ENCODE data around the gene ZMYND12.

Gene ZMYND12

DNA sequence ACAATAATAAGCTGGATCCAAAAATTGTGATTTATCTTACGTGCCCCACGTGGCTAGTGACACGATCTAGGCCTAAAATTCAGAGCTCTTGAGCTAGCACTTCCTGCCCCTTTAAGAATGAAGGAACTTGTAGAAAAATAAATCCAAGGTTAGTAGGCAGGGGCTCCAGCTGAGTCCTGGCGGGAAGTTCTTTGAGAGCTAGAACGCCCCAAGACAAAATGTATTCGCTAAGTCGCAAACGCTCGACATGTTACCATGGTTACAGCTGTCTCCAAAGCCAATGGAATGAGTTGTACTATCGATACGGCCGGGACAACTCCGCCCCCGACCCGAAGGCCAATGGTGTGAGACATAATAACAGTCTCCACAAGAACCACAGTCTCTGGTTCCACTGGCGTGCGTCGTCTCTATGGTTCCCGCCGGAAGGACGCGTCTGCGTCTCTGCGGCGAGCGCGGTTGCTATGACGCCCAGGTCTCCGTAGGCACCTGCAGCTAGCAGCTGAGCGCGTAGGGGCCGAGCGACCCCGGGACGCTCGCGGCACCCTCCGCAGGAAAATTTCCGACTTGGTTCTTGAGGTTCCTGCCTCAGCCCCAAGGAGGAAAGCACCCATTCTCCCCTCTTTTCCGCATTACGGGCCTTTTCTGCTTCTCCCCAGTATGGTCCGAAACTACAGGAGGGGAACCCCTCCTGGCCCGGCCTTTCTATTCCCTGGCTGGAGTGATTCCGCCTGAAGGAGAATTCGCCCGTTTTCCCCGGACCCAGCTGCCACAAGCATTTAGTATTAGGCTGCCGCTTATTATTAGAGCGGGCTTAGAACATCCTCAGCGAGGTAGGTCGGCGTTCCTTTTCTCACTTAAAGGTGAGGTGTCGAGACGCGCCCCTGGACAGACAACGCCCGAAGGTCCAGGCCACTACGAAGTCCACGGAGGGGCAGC is 7.3 kb upstream of the ZMYND12 start, which contains the start of gene CCDC30:
Gene CCDC30 (plus strand): TSS at position 459 of the 936 bp plus-strand sequence. CDS start 17,266 bp downstream, outside the sequence.
- peak within 1 kb of the TSS; percentile 1; the same call in 1 of the 2 replicates for H3K27ac ChIP-seq
- no peak for TF ChIP-seq ZFX (IDR thresholded peaks at IDR 0.05)
- TF ChIP-seq, protein P1, sequence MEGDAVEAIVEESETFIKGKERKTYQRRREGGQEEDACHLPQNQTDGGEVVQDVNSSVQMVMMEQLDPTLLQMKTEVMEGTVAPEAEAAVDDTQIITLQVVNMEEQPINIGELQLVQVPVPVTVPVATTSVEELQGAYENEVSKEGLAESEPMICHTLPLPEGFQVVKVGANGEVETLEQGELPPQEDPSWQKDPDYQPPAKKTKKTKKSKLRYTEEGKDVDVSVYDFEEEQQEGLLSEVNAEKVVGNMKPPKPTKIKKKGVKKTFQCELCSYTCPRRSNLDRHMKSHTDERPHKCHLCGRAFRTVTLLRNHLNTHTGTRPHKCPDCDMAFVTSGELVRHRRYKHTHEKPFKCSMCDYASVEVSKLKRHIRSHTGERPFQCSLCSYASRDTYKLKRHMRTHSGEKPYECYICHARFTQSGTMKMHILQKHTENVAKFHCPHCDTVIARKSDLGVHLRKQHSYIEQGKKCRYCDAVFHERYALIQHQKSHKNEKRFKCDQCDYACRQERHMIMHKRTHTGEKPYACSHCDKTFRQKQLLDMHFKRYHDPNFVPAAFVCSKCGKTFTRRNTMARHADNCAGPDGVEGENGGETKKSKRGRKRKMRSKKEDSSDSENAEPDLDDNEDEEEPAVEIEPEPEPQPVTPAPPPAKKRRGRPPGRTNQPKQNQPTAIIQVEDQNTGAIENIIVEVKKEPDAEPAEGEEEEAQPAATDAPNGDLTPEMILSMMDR (conservative IDR thresholded peaks at IDR 0.05) = no peak

DNA sequence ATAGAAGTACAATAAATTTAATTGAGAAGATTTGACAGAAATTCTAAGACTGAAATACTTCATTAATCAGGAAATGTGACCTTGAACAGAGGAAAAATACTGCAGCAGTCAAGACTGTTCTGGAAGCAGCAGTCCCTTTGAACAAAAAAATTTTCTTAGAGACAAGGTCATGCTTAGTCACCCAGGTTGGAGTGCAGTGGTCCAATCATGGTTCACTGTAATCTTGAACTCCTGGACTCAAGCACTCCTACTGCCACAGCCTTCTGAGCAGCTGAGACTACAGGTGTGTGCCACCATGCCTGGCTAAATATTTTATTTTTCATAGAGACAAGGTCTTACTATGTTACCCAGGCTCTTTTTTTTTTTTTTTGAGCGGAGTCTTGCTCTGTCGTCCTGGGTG is 5.4 kb upstream of the ZMYND12 start:
- no peak overlapping the region for H3K27ac ChIP-seq

DNA sequence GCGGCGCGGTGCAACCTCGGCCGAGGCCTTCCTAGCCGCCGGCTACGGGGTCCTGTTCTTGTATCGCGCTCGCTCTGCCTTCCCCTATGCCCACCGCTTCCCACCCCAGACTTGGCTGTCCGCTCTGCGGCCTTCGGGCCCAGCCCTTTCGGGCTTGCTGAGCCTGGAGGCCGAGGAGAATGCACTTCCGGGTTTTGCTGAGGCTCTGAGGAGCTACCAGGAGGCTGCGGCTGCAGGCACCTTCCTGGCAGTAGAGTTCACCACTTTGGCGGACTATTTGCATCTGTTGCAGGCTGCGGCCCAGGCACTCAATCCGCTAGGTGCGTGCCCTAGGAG is 900 bp upstream of the ZMYND12 start:
- TF ChIP-seq, protein P1 (conservative IDR thresholded peaks at IDR 0.05) = no peak
- TF ChIP-seq ZFX (IDR thresholded peaks at IDR 0.05) = peak; percentile 95
- H3K27ac ChIP-seq = peak overlapping the region; percentile 97

More for the DNA sequence above, 5.4 kb upstream of the ZMYND12 start:
- TF ChIP-seq ZFX (IDR thresholded peaks at IDR 0.05) = no peak
- TF ChIP-seq, protein P1 (conservative IDR thresholded peaks at IDR 0.05) = no peak

DNA sequence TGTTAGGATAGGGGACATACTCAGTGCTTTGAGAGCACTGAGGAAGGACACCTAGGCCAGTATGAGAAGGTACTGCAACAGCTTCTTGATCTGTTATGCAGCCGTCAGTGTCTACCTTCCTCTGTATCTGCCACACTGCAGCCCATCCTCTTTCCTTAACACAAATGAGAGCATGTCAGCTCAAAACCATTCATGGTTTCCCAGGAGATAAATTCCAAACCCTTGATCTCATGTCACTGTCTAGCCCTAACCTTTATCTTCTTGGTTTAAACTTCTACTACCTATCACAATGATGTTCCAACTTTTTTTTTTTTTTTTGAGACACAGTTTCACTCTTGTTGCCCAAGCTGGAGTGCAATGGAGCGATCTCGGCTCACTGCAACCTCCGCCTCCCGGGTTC is 1.4 kb downstream of the ZMYND12 start:
- no peak for TF ChIP-seq ZFX (IDR thresholded peaks at IDR 0.05)
- TF ChIP-seq, protein P1 (conservative IDR thresholded peaks at IDR 0.05) = no peak
- no peak overlapping the region for H3K27ac ChIP-seq

DNA sequence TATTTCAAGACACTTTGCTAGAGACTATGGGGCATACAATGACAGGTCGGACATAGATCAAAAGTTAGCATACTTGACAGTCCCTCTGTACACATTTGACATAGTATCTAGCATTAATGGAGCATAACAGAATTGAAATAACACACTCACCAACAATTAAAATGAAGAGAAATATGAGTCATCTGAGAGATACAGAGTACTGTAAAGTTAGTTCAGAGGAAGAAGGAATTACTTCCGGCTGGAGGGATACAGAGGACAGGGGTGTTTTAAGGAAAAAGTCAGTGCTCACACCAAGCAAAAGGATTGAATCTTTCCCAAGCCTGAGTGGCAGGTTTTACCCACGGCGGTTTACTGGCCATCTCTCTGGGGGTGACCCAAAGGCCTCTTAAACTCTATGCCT is 2.4 kb downstream of the ZMYND12 start:
- no peak for TF ChIP-seq ZFX (IDR thresholded peaks at IDR 0.05)
- TF ChIP-seq, protein P1 (conservative IDR thresholded peaks at IDR 0.05) = no peak

DNA sequence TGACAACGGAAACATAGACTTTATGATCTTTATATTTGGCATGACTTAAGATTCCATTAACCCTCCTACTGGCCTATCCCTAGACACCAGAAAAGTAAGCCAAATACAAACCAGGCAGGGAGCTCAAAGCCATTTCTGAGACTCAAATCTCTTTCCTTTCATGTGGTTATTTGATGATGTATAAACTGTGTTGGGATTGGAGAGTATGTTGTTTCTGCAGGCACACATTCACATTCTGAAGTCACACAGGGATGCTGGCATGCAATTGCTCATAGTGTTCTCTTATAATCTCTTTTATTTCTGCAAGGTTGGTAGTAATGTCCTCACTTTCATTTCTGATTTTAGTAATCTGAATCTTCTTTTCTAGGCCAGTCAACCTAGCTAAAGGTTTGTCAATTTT is 5.8 kb downstream of the ZMYND12 start:
- no peak overlapping the region for H3K27ac ChIP-seq
- no peak for TF ChIP-seq ZFX (IDR thresholded peaks at IDR 0.05)
- TF ChIP-seq, protein P1 (conservative IDR thresholded peaks at IDR 0.05) = no peak

More for the DNA sequence above, 2.4 kb downstream of the ZMYND12 start:
- H3K27ac ChIP-seq = no peak overlapping the region

DNA sequence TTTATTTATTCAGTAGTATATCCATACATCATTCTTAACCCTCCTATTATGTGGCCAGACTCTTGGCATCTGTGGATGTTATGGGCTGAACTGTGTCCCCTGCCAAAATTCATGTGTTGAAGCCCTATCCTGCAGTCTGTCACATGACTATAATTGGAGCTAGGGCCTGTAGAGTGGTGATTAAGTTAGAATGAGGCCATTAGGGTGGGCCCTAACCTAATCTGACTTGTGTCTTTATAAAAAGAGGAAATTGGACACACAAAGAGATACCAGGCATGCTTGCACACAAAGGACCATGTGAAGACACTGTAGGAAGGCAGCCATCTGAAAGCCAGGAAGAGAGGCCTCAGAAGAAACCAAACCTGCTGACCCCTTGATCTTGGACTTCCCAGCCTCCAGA is 6.6 kb downstream of the ZMYND12 start:
- no peak for TF ChIP-seq ZFX (IDR thresholded peaks at IDR 0.05)
- TF ChIP-seq, protein P1 (conservative IDR thresholded peaks at IDR 0.05) = no peak
- no peak overlapping the region for H3K27ac ChIP-seq

Data from C4-2B (cell line).